Ectodermal cell (in vitro differentiated cells): Measurements from ENCODE around the gene RBM47.

Source experiments
- H3K27ac ChIP-seq: 2 replicates; pipeline ENCODE4 v1.7.0; 2013; ENCODE audit warnings: mild to moderate bottlenecking, low read depth, low read length; ENCODE audit not compliant: insufficient read depth, poor library complexity, severe bottlenecking
- H3K27me3 ChIP-seq: 2 replicates; pipeline ENCODE4 v1.7.0; 2013; ENCODE audit warnings: mild to moderate bottlenecking, low read length; ENCODE audit not compliant: insufficient read depth, control insufficient read depth, poor library complexity, severe bottlenecking
- H3K36me3 ChIP-seq: one replicate; pipeline ENCODE4 v1.7.0; 2013; ENCODE audit warnings: low read length; ENCODE audit not compliant: control insufficient read depth, insufficient read depth
- H3K4me1 ChIP-seq: one replicate; pipeline ENCODE4 v1.7.0; 2013; ENCODE audit warnings: low read length; ENCODE audit not compliant: control insufficient read depth, insufficient read depth
- H3K4me3 ChIP-seq: 2 replicates; pipeline ENCODE4 v1.7.0; 2013; ENCODE audit warnings: low read depth, low read length, control low read depth; ENCODE audit not compliant: insufficient read depth
- H3K9me3 ChIP-seq: 2 replicates; pipeline ENCODE4 v1.7.0; 2013; ENCODE audit warnings: mild to moderate bottlenecking, low read length, moderate library complexity; ENCODE audit not compliant: control insufficient read depth
- WGBS, 2 experiments: methylation state at CpG; one replicate each; pipeline ENCODE4 v1.1.7; 2013; ENCODE audit warnings: missing lambda C conversion rate in 2 of 2; 5-methylcytosine and 5-hydroxymethylcytosine counted together

RBM47 gene

DNA sequence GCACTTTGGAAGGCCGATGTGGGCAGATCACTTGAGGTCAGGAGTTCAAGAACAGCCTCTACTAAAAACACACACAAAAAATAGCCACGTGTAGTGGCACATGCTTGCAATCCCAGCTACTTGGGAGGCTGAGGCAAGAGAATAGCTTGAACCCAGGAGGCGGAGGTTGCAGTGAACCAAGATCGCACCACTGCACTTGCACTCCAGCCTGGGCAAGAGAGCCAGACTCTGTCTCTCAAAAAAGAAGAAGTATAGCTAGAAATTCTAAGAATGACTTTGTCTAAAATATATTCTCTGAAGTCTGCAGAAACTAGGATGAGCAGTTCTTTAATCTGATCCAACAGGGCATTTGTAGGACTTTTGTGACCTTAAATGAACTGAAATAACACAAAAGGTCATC is 17.4 kb downstream of the RBM47 start:
- WGBS, 2 experiments, result 90 to 93% methylated on average over 4 of the region's 4 CpGs
- Histone ChIP-seq H3K27ac (no peak overlapping the region), H3K9me3 (no peaks in the 10 kb centered on the region), H3K36me3 (no peaks in the 10 kb centered on the region), H3K4me1 (no peaks in the 10 kb centered on the region), H3K27me3 (no peaks in the 10 kb centered on the region), H3K4me3 (no peak overlapping the region)

DNA sequence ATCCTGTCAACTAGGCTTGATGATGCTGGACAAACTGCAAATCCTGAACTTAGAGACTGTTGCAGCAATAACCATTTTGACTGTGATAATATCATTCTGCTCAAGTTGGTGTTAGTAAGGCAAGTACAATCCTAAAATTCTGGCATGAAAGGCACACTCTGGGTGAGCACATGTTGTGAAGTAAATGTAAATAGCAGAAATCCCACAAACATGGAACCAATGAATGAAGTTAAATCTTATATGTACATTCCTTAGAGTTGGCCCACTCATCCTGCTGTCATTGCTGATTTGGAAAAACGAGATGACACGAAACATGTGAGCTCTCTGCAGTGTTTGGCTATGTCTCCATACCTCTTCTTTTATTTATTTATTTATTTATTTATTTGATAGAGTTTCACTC is 21.0 kb downstream of the RBM47 start:
- Histone ChIP-seq H3K27ac (no peak overlapping the region), H3K9me3 (no peaks in the 10 kb centered on the region)
- WGBS, 2 experiments, result 100% methylated on average over 2 of the region's 2 CpGs

DNA sequence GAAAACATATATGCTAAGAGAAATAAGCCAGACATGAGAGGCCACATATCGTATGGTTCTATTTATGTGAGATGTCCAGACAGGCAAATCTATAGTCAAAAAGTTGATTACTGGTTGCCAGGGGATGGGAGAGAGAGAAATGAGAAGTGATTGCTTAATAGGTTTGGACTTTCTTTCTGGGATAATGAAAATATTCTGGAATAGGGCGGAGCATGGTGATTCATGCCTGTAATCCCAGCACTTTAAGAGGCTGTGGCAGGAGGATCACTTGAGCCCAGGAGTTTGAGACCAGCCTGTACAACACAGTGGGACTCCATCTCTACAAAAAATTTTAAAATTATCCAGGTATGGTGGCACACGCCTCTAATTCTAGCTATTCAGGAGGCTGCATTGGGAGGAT is 22.4 kb downstream of the RBM47 start:
- no peaks in the 10 kb centered on the region for H3K4me1 ChIP-seq
- no peaks in the 10 kb centered on the region for H3K27me3 ChIP-seq
- H3K27ac ChIP-seq, result no peak overlapping the region
- 93 to 95% methylated on average over 3 of the region's 3 CpGs for WGBS, 2 experiments
- H3K36me3 ChIP-seq, result no peaks in the 10 kb centered on the region
- no peak overlapping the region for H3K4me3 ChIP-seq
- no peaks in the 10 kb centered on the region for H3K9me3 ChIP-seq

More for the DNA sequence above, 21.0 kb downstream of the RBM47 start:
- Histone ChIP-seq H3K4me3 (no peak overlapping the region), H3K36me3 (no peaks in the 10 kb centered on the region), H3K4me1 (no peaks in the 10 kb centered on the region), H3K27me3 (no peaks in the 10 kb centered on the region)

DNA sequence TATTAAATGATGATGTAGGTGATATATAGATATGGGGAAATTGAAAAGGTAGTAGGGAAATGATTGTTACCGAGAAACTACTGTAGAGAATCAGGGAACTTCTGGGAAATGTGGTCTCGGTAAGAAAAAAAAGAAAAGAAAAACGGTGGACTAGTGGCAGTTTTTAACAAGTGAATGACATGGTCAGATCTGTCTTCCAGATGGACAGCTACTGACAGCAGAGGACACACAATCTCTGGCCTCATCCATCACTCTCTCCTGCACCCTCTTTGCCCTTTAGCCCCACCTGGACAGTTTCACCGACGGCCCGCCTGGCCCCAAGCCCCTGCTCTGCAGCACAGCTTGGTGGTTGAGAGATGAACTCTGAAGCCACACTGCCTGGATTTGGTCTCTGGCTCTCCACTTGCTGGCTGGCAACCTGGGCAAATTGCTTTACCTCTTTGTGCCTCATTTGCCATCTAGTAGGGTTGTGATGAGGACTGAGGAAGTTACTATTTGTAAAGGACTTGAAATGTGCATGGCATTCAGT is 23.4 kb downstream of the RBM47 start:
- Histone ChIP-seq H3K4me1 (no peaks in the 10 kb centered on the region), H3K27me3 (no peaks in the 10 kb centered on the region)
- WGBS, 2 experiments, result 67 to 85% methylated on average over 6 of the region's 6 CpGs

DNA sequence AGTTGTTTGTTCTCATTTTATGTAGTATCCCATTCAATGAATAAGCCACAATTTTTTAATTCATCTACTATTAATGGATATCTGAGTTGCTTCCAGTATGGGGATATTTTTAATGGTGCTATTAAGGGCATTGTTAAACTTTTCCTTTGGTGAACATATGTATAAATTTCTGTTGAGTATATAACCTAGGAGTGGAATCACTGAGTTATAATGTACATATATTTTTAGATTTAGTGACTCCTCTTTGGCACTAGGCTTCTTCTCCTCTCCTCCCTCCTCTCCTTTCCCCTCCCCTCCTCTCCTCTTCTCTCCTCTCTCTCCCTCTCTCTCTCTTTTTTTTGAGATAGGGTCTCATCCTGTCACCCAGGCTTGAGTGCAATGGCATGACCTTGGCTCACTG is 26.4 kb downstream of the RBM47 start:
- Histone ChIP-seq H3K36me3 (no peaks in the 10 kb centered on the region), H3K27me3 (no peaks in the 10 kb centered on the region), H3K4me1 (no peaks in the 10 kb centered on the region), H3K27ac (no peak overlapping the region), H3K9me3 (no peaks in the 10 kb centered on the region), H3K4me3 (no peak overlapping the region)

More for the DNA sequence above, 23.4 kb downstream of the RBM47 start:
- H3K27ac ChIP-seq, result no peak overlapping the region
- no peaks in the 10 kb centered on the region for H3K9me3 ChIP-seq
- no peak overlapping the region for H3K4me3 ChIP-seq
- no peaks in the 10 kb centered on the region for H3K36me3 ChIP-seq

DNA sequence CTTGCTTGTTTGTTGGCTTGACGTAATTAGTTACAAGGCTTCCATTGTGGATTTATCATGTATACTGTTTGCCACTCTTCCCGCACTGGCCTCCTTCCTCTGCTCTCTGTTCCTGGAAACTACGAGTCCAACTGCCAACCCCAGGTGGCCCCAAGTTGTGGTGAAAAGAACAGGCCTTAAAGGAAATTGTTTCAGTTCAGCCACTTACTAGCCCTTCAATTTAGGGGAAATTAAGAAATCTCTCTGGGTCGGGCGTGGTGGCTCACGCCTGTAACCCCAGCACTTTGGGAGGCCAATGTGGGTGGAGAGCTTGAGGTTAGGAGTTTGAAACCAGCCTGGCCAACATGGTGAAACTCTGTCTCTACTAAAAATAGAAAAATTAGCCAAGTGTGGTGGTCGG is 28.0 kb downstream of the RBM47 start:
- Histone ChIP-seq H3K9me3 (no peaks in the 10 kb centered on the region), H3K4me3 (no peak overlapping the region), H3K4me1 (no peaks in the 10 kb centered on the region), H3K27ac (no peak overlapping the region), H3K36me3 (no peaks in the 10 kb centered on the region), H3K27me3 (no peaks in the 10 kb centered on the region)
- 89 to 93% methylated on average over 7 of the region's 7 CpGs for WGBS, 2 experiments

DNA sequence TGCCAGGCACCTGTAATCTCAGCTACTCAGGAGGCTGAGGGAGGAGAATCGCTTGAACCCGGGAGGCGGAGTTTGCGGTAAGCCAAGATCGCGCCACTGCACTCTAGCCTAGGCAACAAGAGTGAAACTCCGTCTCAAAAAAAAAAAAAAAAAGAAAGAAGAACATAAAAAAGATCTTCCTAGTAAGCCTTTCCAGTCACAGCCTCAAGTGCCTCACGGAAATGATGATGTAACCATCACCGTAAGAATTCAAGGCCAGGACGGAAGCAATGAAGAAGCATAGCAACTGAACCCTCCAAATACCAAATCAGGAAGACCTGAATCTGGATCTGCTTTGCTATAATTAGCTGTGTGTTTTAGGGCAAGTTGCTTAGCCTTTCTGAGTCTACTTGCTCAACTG is 28.8 kb downstream of the RBM47 start:
- H3K36me3 ChIP-seq, result no peaks in the 10 kb centered on the region
- no peak overlapping the region for H3K4me3 ChIP-seq
- no peaks in the 10 kb centered on the region for H3K4me1 ChIP-seq
- WGBS, 2 experiments, result 91 to 97% methylated on average over 7 to 9 of the region's 10 CpGs
- H3K27ac ChIP-seq, result no peak overlapping the region
- no peaks in the 10 kb centered on the region for H3K27me3 ChIP-seq
- no peaks in the 10 kb centered on the region for H3K9me3 ChIP-seq

DNA sequence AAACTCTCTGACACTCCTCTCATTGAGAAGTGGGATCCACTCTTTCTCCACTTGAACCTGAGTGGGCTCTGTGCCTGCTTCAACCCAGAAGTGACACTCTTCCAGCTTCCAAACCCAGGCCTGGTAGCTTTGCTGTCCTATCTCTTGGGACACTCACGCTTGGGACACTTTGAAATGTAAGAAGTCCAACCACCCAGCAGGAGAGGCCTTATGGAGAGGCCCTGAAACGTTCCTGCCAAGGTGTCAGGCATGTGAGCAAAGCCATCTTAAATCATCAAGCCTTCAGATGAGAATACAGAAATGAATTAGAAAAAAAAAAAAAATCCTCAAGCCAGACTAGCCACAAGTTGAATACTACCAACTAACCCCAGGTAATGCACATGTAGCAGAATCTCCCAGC is 30.2 kb downstream of the RBM47 start:
- Histone ChIP-seq H3K4me3 (no peak overlapping the region), H3K27ac (no peak overlapping the region), H3K4me1 (no peaks in the 10 kb centered on the region), H3K36me3 (no peaks in the 10 kb centered on the region), H3K27me3 (no peaks in the 10 kb centered on the region), H3K9me3 (no peaks in the 10 kb centered on the region)
- WGBS, 2 experiments, result 80 to 81% methylated on average over 2 of the region's 2 CpGs

DNA sequence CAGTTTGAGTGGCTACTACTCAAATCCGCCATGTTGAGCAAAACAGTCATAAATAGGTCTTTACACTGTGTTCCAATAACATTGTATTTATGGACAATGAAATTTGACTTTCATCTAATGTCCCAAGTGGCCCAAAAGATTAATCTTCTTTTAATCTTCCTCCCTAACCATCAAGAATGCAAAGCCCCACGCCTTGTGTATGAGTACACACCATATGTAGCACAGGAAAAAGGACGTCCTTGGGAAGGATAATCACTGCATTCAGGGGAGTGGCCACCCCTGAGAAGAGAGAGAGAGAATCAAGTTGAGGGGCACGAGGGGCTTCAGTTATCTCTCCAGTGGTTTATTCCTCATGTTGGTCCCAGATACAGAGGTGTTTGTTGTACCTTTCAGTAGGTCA is 33.1 kb downstream of the RBM47 start:
- no peaks in the 10 kb centered on the region for H3K27me3 ChIP-seq
- no peaks in the 10 kb centered on the region for H3K36me3 ChIP-seq
- no peaks in the 10 kb centered on the region for H3K9me3 ChIP-seq
- H3K4me3 ChIP-seq, result no peak overlapping the region
- no peaks in the 10 kb centered on the region for H3K4me1 ChIP-seq
- H3K27ac ChIP-seq, result no peak overlapping the region
- WGBS, 2 experiments, result 91 to 96% methylated on average over 4 of the region's 4 CpGs

DNA sequence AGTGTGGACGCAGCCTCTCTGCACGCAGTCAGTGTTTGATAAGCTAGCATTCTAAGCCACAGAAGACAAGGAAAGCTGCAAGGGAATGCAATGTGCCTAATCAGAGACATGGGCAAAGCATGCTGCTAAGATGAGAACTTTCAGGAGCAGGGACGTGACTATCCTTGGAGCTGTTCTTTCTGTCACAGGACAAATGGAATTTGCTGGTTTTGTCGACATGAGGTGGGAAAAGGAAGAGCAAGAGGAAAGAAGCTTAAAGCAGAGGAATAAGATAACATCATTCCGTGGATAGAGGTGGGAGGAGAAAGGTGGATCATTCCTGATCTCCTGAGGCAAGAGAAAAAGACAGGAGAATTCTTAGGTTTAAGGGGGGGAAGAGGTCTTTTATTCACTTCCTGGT is 33.7 kb downstream of the RBM47 start:
- 87 to 90% methylated on average over 5 of the region's 5 CpGs for WGBS, 2 experiments
- Histone ChIP-seq H3K9me3 (no peaks in the 10 kb centered on the region), H3K4me1 (no peaks in the 10 kb centered on the region), H3K27me3 (no peaks in the 10 kb centered on the region), H3K36me3 (no peaks in the 10 kb centered on the region), H3K27ac (no peak overlapping the region), H3K4me3 (no peak overlapping the region)
